DND-41 (cell line): ENCODE data around the gene PLEKHJ1.

Source experiments
- ATAC-seq: fragments of 200-7000 bp; cut with Tn5 transposase; 3 replicates; pipeline ENCODE4 v1.9.1; 2021; ENCODE audit warnings: low read depth; ENCODE audit not compliant: insufficient read depth
- DNase-seq: peaks from one replicate; pipeline ENCODE4 v3.0.0-alpha.2; 2020
- H2AFZ ChIP-seq: 2 replicates; pipeline ENCODE4 v1.6.0; 2012; ENCODE audit warnings: low read depth, low read length
- H3K27ac ChIP-seq: 2 replicates; pipeline ENCODE4 v1.5.1; 2012; ENCODE audit warnings: low read length, inconsistent platforms
- H3K27me3 ChIP-seq: fragments of 200-600 bp; sonication (generic); 2 replicates; pipeline ENCODE4 v1.6.0; 2012; ENCODE audit warnings: low read length, mild to moderate bottlenecking, inconsistent platforms; ENCODE audit not compliant: insufficient read depth, poor library complexity
- H3K36me3 ChIP-seq: 2 replicates; pipeline ENCODE4 v1.5.1; 2012; ENCODE audit warnings: low read length, inconsistent platforms; ENCODE audit not compliant: insufficient read depth
- H3K4me1 ChIP-seq: 2 replicates; pipeline ENCODE4 v1.5.1; 2012; ENCODE audit warnings: mild to moderate bottlenecking, low read length; ENCODE audit not compliant: insufficient read depth
- H3K4me2 ChIP-seq: 2 replicates; pipeline ENCODE4 v1.6.0; 2012; ENCODE audit warnings: mild to moderate bottlenecking, moderate library complexity, low read length, inconsistent platforms; ENCODE audit not compliant: insufficient read depth
- H3K4me3 ChIP-seq, 2 experiments: fragments of 200-600 bp in 1 of 2; shearing (Covaris generic) in 1 of 2; 2 replicates each; pipeline ENCODE4 v1.5.1; 2012 to 2016; ENCODE audit warnings: inconsistent platforms in 2 of 2, low read length in 2 of 2, mild to moderate bottlenecking in 2 of 2, low read depth in 1 of 2, moderate library complexity in 1 of 2
- H3K79me2 ChIP-seq: 2 replicates; pipeline ENCODE4 v1.6.0; 2012; ENCODE audit warnings: low read length, inconsistent platforms; ENCODE audit not compliant: insufficient read depth
- H3K9ac ChIP-seq: 2 replicates; pipeline ENCODE4 v1.6.0; 2012; ENCODE audit warnings: low read depth, mild to moderate bottlenecking, inconsistent platforms, low read length, moderate library complexity
- H3K9me3 ChIP-seq: 2 replicates; pipeline ENCODE4 v1.5.1; 2012; ENCODE audit warnings: low read length, moderate library complexity, mild to moderate bottlenecking, inconsistent platforms; ENCODE audit not compliant: insufficient read depth, severe bottlenecking
- H4K20me1 ChIP-seq: 2 replicates; pipeline ENCODE4 v1.6.0; 2012; ENCODE audit warnings: low read length; ENCODE audit not compliant: insufficient read depth
- CTCF ChIP-seq: IDR thresholded peaks from 2 replicates; pipeline ENCODE4 v1.5.1; 2012; ENCODE audit warnings: borderline replicate concordance, low read length, moderate library complexity, mild to moderate bottlenecking; ENCODE audit not compliant: poor library complexity, severe bottlenecking; ENCODE audit errors: extremely low read depth
- EZH2 ChIP-seq: IDR thresholded peaks from 3 replicates; pipeline ENCODE4 v1.6.1; 2012; ENCODE audit warnings: borderline replicate concordance, low read depth, mild to moderate bottlenecking, moderate library complexity, low read length, inconsistent platforms; ENCODE audit not compliant: severe bottlenecking

PLEKHJ1 gene

GRCh38 chr19:2278459-2279158 lies 42.5 kb upstream of the PLEKHJ1 start:
- Histone ChIP-seq H2AFZ (no peak overlapping the region), H3K79me2 (peaks cover 22% of the 10 kb centered on the region), H4K20me1 (peaks cover 27% of the 10 kb centered on the region), H3K36me3 (peaks cover 22% of the 10 kb centered on the region), H3K27me3 (no peaks in the 10 kb centered on the region), H3K9me3 (no peaks in the 10 kb centered on the region), H3K4me1 (peaks cover 8% of the 10 kb centered on the region), H3K4me2 (no peak overlapping the region), H3K27ac (no peak overlapping the region), H3K4me3 (no peak overlapping the region), H3K9ac (no peak overlapping the region)
- no peak for TF ChIP-seq CTCF
- TF ChIP-seq EZH2: no peak
- DNase-seq (no peak), ATAC-seq (no peak)

GRCh38 chr19:2277138-2277537 lies 41.0 kb upstream of the PLEKHJ1 start:
- no peak overlapping the region for H3K4me3 ChIP-seq
- ATAC-seq: no peak
- no peak overlapping the region for H3K27ac ChIP-seq
- TF ChIP-seq CTCF (no peak), EZH2 (no peak)
- H3K36me3 ChIP-seq: peaks cover 32% of the 10 kb centered on the region
- no peaks in the 10 kb centered on the region for H3K9me3 ChIP-seq
- no peak overlapping the region for H2AFZ ChIP-seq
- H4K20me1 ChIP-seq: peaks cover 41% of the 10 kb centered on the region
- no peak for DNase-seq
- H3K4me1 ChIP-seq: peaks cover 23% of the 10 kb centered on the region
- H3K9ac ChIP-seq: no peak overlapping the region
- no peaks in the 10 kb centered on the region for H3K27me3 ChIP-seq
- H3K4me2 ChIP-seq: no peak overlapping the region
- H3K79me2 ChIP-seq: peaks cover 36% of the 10 kb centered on the region

- H4K20me1 ChIP-seq: peaks cover 47% of the 10 kb centered on the region
- no peak overlapping the region for H3K4me2 ChIP-seq
- peaks cover 38% of the 10 kb centered on the region for H3K36me3 ChIP-seq
- ATAC-seq (no peak), DNase-seq (no peak)
- H3K9ac ChIP-seq: no peak overlapping the region
- no peak overlapping the region for H3K4me3 ChIP-seq
- peaks cover 29% of the 10 kb centered on the region for H3K4me1 ChIP-seq
- H3K9me3 ChIP-seq: no peaks in the 10 kb centered on the region
- TF ChIP-seq CTCF (no peak), EZH2 (no peak)
- H3K27ac ChIP-seq: no peak overlapping the region
- no peaks in the 10 kb centered on the region for H3K27me3 ChIP-seq
- H2AFZ ChIP-seq: no peak overlapping the region
- H3K79me2 ChIP-seq: peaks cover 43% of the 10 kb centered on the region
These were observed 40.4 kb upstream of the PLEKHJ1 start for GRCh38 chr19:2276429-2276986.
